ENCODE data around the gene MFSD12.

- TF ChIP-seq CTCF (IDR thresholded peaks at IDR 0.05; ENCODE audit: poor library complexity) = no peak
- TF ChIP-seq EZH2 (IDR thresholded peaks at IDR 0.05; ENCODE audit: borderline replicate concordance) = no peak
Measured at GRCh38 chr19:3523361-3524077, 33.9 kb downstream of the MFSD12 start.
